IMR-90 (cell line): ENCODE measurements around the gene COL4A2. TPM values are rescaled to one million over a fixed set of nuclear protein-coding genes. Genes with fewer than 3 reads are reported as not detected.

Source experiments
- ATAC-seq: fragments of 200-7000 bp; cut with Tn5 transposase; 2 replicates; pipeline ENCODE4 v1.9.1; 2020; ENCODE audit warnings: low read depth, mild to moderate bottlenecking, moderate library complexity
- BruUV-seq: library from RNA; stranded (reverse); fragments of 400-500 nt; replicated peaks from 2 replicates; lab custom pipeline; 2021; lab: Mats Ljungman, UMichigan
- CTCF ChIA-PET: fragments of 300-600 bp; formaldehyde crosslinking; extraction: SDS; loops from one replicate; lab custom pipeline; 2021; ENCODE audit warnings: antibody characterized with exemption; lab: Yijun Ruan, JAX
- POLR2A ChIA-PET: fragments of 300-600 bp; sonication (Branson Sonifier 250); formaldehyde crosslinking; loops from one replicate; lab custom pipeline; 2022; ENCODE audit warnings: antibody characterized with exemption; ENCODE audit not compliant: unreplicated experiment; lab: Charles Lee
- DNase-seq: peaks from one replicate; pipeline ENCODE4 v3.0.0; 2013
- H2AFZ ChIP-seq: replicated peaks from 2 replicates; pipeline ENCODE3; 2013; ENCODE audit warnings: low read length, mild to moderate bottlenecking; ENCODE audit not compliant: poor library complexity
- H2AK5ac ChIP-seq: 2 replicates; pipeline ENCODE4 v1.6.1; 2013; ENCODE audit warnings: low read depth, low read length, inconsistent platforms
- H2AK9ac ChIP-seq: replicated peaks from 2 replicates; pipeline ENCODE3; 2013; ENCODE audit warnings: mild to moderate bottlenecking, low read depth, low read length, moderate library complexity; ENCODE audit not compliant: poor library complexity
- H2BK120ac ChIP-seq: 2 replicates; pipeline ENCODE4 v1.6.1; 2013; ENCODE audit warnings: low read depth, low read length, inconsistent platforms
- H2BK15ac ChIP-seq: 3 replicates; pipeline ENCODE4 v1.6.1; 2013; ENCODE audit warnings: low read depth, low read length, inconsistent platforms
- H2BK20ac ChIP-seq: 2 replicates; pipeline ENCODE4 v1.6.1; 2013; ENCODE audit warnings: low read depth, mild to moderate bottlenecking, inconsistent platforms, low read length, moderate library complexity
- H2BK5ac ChIP-seq: 2 replicates; pipeline ENCODE4 v1.6.1; 2013; ENCODE audit warnings: mild to moderate bottlenecking, low read depth, low read length, inconsistent platforms; ENCODE audit not compliant: poor library complexity, severe bottlenecking
- H3K14ac ChIP-seq: replicated peaks from 2 replicates; pipeline ENCODE4 v1.6.1; 2013; ENCODE audit warnings: low read depth, low read length, inconsistent platforms
- H3K18ac ChIP-seq: 2 replicates; pipeline ENCODE4 v1.6.1; 2013; ENCODE audit warnings: low read depth, low read length, control low read depth
- H3K23ac ChIP-seq: 2 replicates; pipeline ENCODE4 v1.6.1; 2013; ENCODE audit warnings: low read depth, low read length, inconsistent platforms
- H3K27ac ChIP-seq: 2 replicates; pipeline ENCODE4 v1.5.1; 2013; ENCODE audit warnings: mild to moderate bottlenecking, control low read depth, low read length; ENCODE audit not compliant: insufficient read depth
- H3K27me3 ChIP-seq: 2 replicates; pipeline ENCODE4 v1.6.1; 2013; ENCODE audit warnings: low read length; ENCODE audit not compliant: control insufficient read depth, insufficient read depth
- H3K36me3 ChIP-seq: 2 replicates; pipeline ENCODE4 v1.6.1; 2013; ENCODE audit warnings: low read length, mixed read lengths; ENCODE audit not compliant: control insufficient read depth, insufficient read depth
- H3K4ac ChIP-seq: 2 replicates; pipeline ENCODE4 v1.6.1; 2013; ENCODE audit warnings: low read depth, low read length, inconsistent platforms
- H3K4me1 ChIP-seq: 2 replicates; pipeline ENCODE4 v1.6.1; 2013; ENCODE audit warnings: low read length, mixed read lengths; ENCODE audit not compliant: control insufficient read depth, insufficient read depth
- H3K4me2 ChIP-seq: 2 replicates; pipeline ENCODE4 v1.6.1; 2013; ENCODE audit warnings: low read depth, mild to moderate bottlenecking, control low read depth, low read length, moderate library complexity
- H3K4me3 ChIP-seq: 2 replicates; pipeline ENCODE4 v1.5.1; 2013; ENCODE audit warnings: low read depth, mild to moderate bottlenecking, control low read depth, low read length, moderate library complexity; ENCODE audit not compliant: insufficient read depth
- H3K56ac ChIP-seq: 2 replicates; pipeline ENCODE4 v1.6.1; 2013; ENCODE audit warnings: low read length, inconsistent platforms; ENCODE audit not compliant: insufficient read depth; ENCODE audit errors: extremely low read depth
- H3K79me1 ChIP-seq, 2 experiments: 2 replicates each; pipeline ENCODE4 v1.6.1; 2013; ENCODE audit warnings: low read length in 2 of 2, inconsistent platforms in 1 of 2, low read depth in 1 of 2
- H3K9ac ChIP-seq: 2 replicates; pipeline ENCODE4 v1.6.1; 2013; ENCODE audit warnings: low read depth, low read length, control low read depth
- H3K9me1 ChIP-seq: 2 replicates; pipeline ENCODE4 v1.6.1; 2013; ENCODE audit warnings: low read length, inconsistent platforms; ENCODE audit not compliant: insufficient read depth
- H3K9me3 ChIP-seq: 2 replicates; pipeline ENCODE4 v1.6.1; 2013; ENCODE audit warnings: low read length; ENCODE audit not compliant: control insufficient read depth, insufficient read depth
- H4K20me1 ChIP-seq: 2 replicates; pipeline ENCODE4 v1.6.1; 2013; ENCODE audit warnings: low read length, inconsistent platforms; ENCODE audit not compliant: insufficient read depth
- H4K5ac ChIP-seq: 2 replicates; pipeline ENCODE4 v1.6.1; 2013; ENCODE audit warnings: mild to moderate bottlenecking, low read depth, low read length, control low read depth
- H4K8ac ChIP-seq, 2 experiments: 2 replicates each; pipeline ENCODE4 v1.6.1; 2013; ENCODE audit warnings: low read depth in 2 of 2, low read length in 2 of 2, control low read depth in 1 of 2, inconsistent platforms in 1 of 2
- H4K91ac ChIP-seq: 2 replicates; pipeline ENCODE4 v1.6.1; 2013; ENCODE audit warnings: low read depth, low read length, inconsistent platforms; ENCODE audit not compliant: insufficient read depth
- BHLHE40 ChIP-seq: fragments of 150-350 bp; IDR thresholded peaks from 2 replicates; pipeline ENCODE4 v1.6.1; 2016; ENCODE audit warnings: mild to moderate bottlenecking, low read depth, low read length
- CEBPB ChIP-seq: IDR thresholded peaks from 2 replicates; pipeline ENCODE4 v1.6.1; 2012; ENCODE audit warnings: low read depth, low read length, improper control_type of control experiment
- CHD1 ChIP-seq: IDR thresholded peaks from 2 replicates; pipeline ENCODE4 v1.6.1; 2012; ENCODE audit warnings: low read depth, low read length, improper control_type of control experiment
- ELK1 ChIP-seq: fragments of 150-350 bp; IDR thresholded peaks from 2 replicates; pipeline ENCODE4 v1.6.1; 2016; ENCODE audit warnings: low read depth, mild to moderate bottlenecking, low read length, moderate library complexity, borderline replicate concordance
- FOS ChIP-seq: fragments of 150-350 bp; IDR thresholded peaks from 2 replicates; pipeline ENCODE4 v1.6.1; 2016; ENCODE audit warnings: low read depth, low read length
- MAZ ChIP-seq: IDR thresholded peaks from 2 replicates; pipeline ENCODE4 v1.6.1; 2012; ENCODE audit warnings: low read depth, mild to moderate bottlenecking, low read length, improper control_type of control experiment, moderate library complexity, borderline replicate concordance
- RAD21 ChIP-seq: IDR thresholded peaks from 2 replicates; pipeline ENCODE4 v1.6.1; 2012; ENCODE audit warnings: low read length, improper control_type of control experiment
- RFX5 ChIP-seq: IDR thresholded peaks from 2 replicates; pipeline ENCODE4 v1.8.0; 2012; ENCODE audit warnings: low read depth, mild to moderate bottlenecking, low read length, moderate library complexity
- USF2 ChIP-seq: fragments of 150-350 bp; IDR thresholded peaks from 2 replicates; pipeline ENCODE4 v1.6.1; 2017; ENCODE audit warnings: mild to moderate bottlenecking, antibody characterized with exemption, low read length, low read depth
- dilution Hi-C: fragments of 300-500 bp; cut with HindIII; formaldehyde crosslinking; loops from one replicate; pipeline ENCODE4 v1.14.3; 2018; ENCODE audit warnings: low sequenced_read_pairs; ENCODE audit not compliant: unreplicated experiment
- in situ Hi-C: fragments of 300-500 bp; cut with MboI; formaldehyde crosslinking; loops from 3 replicates; pipeline ENCODE4 v1.14.3; 2019; ENCODE audit warnings: low sequenced_read_pairs, inconsistent platforms, mixed read lengths
- intact Hi-C: fragments of 100-400 bp; cut with micrococcal nuclease; formaldehyde crosslinking; loops from 2 replicates; pipeline ENCODE4 v1.10.0; 2022
- polyA plus RNA-seq, 3 experiments: library from polyadenylated mRNA; depleted of rRNA; stranded (reverse); fragments of >200 nt; gene quantifications; 2 replicates each; pipeline ENCODE4 v1.2.3, GENCODE V29; 2012; ENCODE audit warnings: low replicate concordance in 1 of 3
- total RNA-seq: library from RNA; depleted of rRNA; stranded (reverse); fragments of >200 nt; gene quantifications from 2 replicates; pipeline ENCODE4 v1.2.3, GENCODE V29; 2012

Gene COL4A2
- total and polyA plus RNA-seq, 2 of the 4 experiments (the other 2 are of a cell fraction) = 90.7 to 457 TPM

- BruUV-seq = no TSS peak
- in situ Hi-C loops = no loop called here
These were observed 65.6 kb downstream of the COL4A2 start for GRCh38 chr13:110372676-110373075.

More at GRCh38 chr13:110372676-110373075, 65.6 kb downstream of the COL4A2 start:
- Histone ChIP-seq H4K20me1 (peaks cover 22% of the 10 kb centered on the region; the same call in 1 of the 2 replicates), H3K23ac (no peak overlapping the region), H3K18ac (no peak overlapping the region), H4K8ac (no peak overlapping the region), H2BK120ac (no peak overlapping the region), H2AK9ac (no peak overlapping the region), H3K9me3 (no peaks in the 10 kb centered on the region), H3K4me1 (peaks cover 10% of the 10 kb centered on the region), H3K9me1 (peaks cover 21% of the 10 kb centered on the region), H4K5ac (no peak overlapping the region), H3K79me1 (peaks cover 43 to 81% of the 10 kb centered on the region in 2 experiments), H3K4me3 (no peak overlapping the region), H3K9ac (no peak overlapping the region), H3K36me3 (peaks cover 12% of the 10 kb centered on the region), H3K14ac (no peak overlapping the region), H2AFZ (no peak overlapping the region), H4K91ac (no peak overlapping the region), H3K56ac (no peak overlapping the region), H2BK15ac (no peak overlapping the region), H2BK5ac (no peak overlapping the region), H2AK5ac (no peak overlapping the region), H3K27ac (no peak overlapping the region), H3K4ac (no peak overlapping the region), H2BK20ac (no peak overlapping the region), H3K27me3 (no peaks in the 10 kb centered on the region), H3K4me2 (no peak overlapping the region)
- ATAC-seq (no peak), DNase-seq (no peak)
- TF ChIP-seq RFX5 (no peak), ELK1 (no peak), MAZ (no peak), RAD21 (no peak), USF2 (no peak), CEBPB (no peak), BHLHE40 (no peak), FOS (no peak), CHD1 (no peak)
- intact Hi-C loops (no loop called here), dilution Hi-C loops (no loop called here)
- ChIA-PET CTCF (no interaction called here), POLR2A (no interaction called here)
